GM12873 (cell line): ENCODE data around the gene MB21D2.
A peak's percentile ranks its signal among the peaks of the same experiment; 100 is the strongest.

Source experiments
- CTCF ChIP-seq: IDR thresholded peaks from 2 replicates; pipeline ENCODE4 v1.5.1; 2012; ENCODE audit warnings: low read depth, mild to moderate bottlenecking, moderate library complexity, low read length, control low read depth; ENCODE audit not compliant: insufficient read depth; ENCODE audit errors: missing control alignments

Gene MB21D2

GRCh38 chr3:192799721-192800120 is 117.9 kb downstream of the MB21D2 start:
- TF ChIP-seq CTCF = no peak

DNA sequence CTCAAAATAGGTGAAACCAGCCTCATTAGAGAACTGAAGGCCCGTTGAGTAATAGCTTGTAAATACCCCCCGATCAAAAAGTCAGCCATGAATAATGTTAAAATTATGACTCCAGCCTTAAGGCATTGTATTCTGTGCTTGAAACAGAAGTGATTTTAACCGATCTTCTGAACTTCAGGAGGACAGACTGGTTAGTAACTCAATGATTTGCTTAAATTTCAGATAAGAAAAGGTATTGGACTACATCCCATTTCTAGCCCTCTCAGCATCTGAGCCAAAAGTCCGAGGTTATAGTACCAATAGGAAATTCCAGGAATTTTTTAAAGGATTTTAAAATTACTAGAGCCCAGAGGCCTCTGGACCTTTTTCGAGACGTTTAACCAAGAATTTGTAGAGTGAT is 122.6 kb downstream of the MB21D2 start:
- no peak for TF ChIP-seq CTCF

GRCh38 chr3:192794216-192794615 is 123.4 kb downstream of the MB21D2 start:
- TF ChIP-seq CTCF = no peak

GRCh38 chr3:192778508-192778907 is 139.1 kb downstream of the MB21D2 start:
- TF ChIP-seq CTCF = no peak

DNA sequence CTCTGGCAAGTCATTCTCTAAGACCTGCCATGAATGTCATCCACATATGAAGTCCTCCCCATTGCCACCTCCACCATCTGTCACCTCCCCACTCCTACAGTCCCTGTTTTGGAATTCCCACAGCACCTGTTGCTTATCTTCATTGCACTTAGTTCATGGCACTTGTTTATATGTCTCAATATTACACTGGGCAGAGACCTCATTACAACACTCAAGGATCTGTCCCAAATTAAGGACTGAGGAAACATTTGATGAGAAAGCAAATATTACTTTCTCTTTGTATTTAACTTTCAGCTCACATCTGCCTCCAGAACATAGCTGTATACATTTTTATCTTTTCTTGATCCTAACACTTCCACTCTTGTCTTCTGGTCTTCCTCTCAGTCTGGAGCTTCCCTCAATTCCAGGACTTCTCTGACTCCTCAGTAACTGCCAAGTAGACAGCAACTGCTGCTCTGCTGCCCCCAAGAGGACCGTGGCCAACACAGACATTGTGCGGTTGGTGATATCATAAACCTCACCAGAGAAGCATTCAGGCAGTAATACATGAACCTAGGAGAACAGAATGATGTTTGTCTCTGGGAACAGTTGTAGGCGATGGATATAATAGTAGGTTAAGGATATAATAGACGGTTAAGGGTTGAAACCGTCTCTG is 145.3 kb downstream of the MB21D2 start:
- TF ChIP-seq CTCF = peak; percentile 45

- TF ChIP-seq CTCF = no peak
These were observed 159.0 kb downstream of the MB21D2 start for GRCh38 chr3:192758654-192759053.

- TF ChIP-seq CTCF = no peak
These were observed 166.5 kb downstream of the MB21D2 start for GRCh38 chr3:192751148-192751547.
